Neutrophil (primary cell): Measurements from ENCODE around the gene GRIA1.
"Not testable (repeated sequence)": the region's sequence is repeated elsewhere in the genome, so short reads cannot be mapped to it uniquely, and the experiment has no call there.

Source experiments
- H3K27ac ChIP-seq: fragments of 200-600 bp; sonication (generic); 2 replicates; pipeline ENCODE4 v1.5.1; 2016; ENCODE audit warnings: mild to moderate bottlenecking, moderate library complexity
- H3K27me3 ChIP-seq: fragments of 200-600 bp; sonication (generic); 2 replicates; pipeline ENCODE4 v1.6.0; 2016; ENCODE audit warnings: mild to moderate bottlenecking
- H3K36me3 ChIP-seq: fragments of 200-600 bp; sonication (generic); 2 replicates; pipeline ENCODE4 v1.5.1; 2017
- H3K4me1 ChIP-seq, 2 experiments: fragments of 200-600 bp in 1 of 2; sonication (generic) in 1 of 2; 1 replicate in 1 of 2; 2 replicates in 1 of 2; pipeline versions ENCODE4 v1.5.1 to v1.6.1; 2013 to 2016; ENCODE audit warnings: low read depth in 1 of 2, low read length in 1 of 2, mild to moderate bottlenecking in 1 of 2, moderate library complexity in 1 of 2; ENCODE audit not compliant: control insufficient read depth in 1 of 2, insufficient read depth in 1 of 2
- H3K4me3 ChIP-seq, 2 experiments: fragments of 200-600 bp in 1 of 2; sonication (generic) in 1 of 2; 1 replicate in 1 of 2; 2 replicates in 1 of 2; pipeline ENCODE4 v1.5.1; 2013 to 2016; ENCODE audit warnings: low read depth in 1 of 2, low read length in 1 of 2, mild to moderate bottlenecking in 1 of 2, moderate library complexity in 1 of 2
- H3K9me3 ChIP-seq: fragments of 200-600 bp; sonication (generic); 2 replicates; pipeline ENCODE4 v1.5.1; 2016
- CTCF ChIP-seq: fragments of 200-600 bp; sonication (generic); IDR thresholded peaks from 2 replicates; pipeline ENCODE4 v1.5.1; 2016; ENCODE audit warnings: antibody characterized with exemption

Gene GRIA1

GRCh38 chr5:153713943-153714342 is 223.5 kb downstream of the GRIA1 start:
- Histone ChIP-seq H3K9me3 (no peaks in the 10 kb centered on the region), H3K4me1 (no peaks in the 10 kb centered on the region), H3K27ac (no peak overlapping the region), H3K36me3 (no peaks in the 10 kb centered on the region), H3K27me3 (no peaks in the 10 kb centered on the region), H3K4me3 (no peak overlapping the region)
- TF ChIP-seq CTCF: no peak

- Histone ChIP-seq H3K4me3 (no peak overlapping the region), H3K27ac (no peak overlapping the region), H3K36me3 (no peaks in the 10 kb centered on the region), H3K9me3 (no peaks in the 10 kb centered on the region), H3K4me1 (no peaks in the 10 kb centered on the region), H3K27me3 (no peaks in the 10 kb centered on the region)
- TF ChIP-seq CTCF: no peak
Observed at GRCh38 chr5:153714798-153715197, 224.3 kb downstream of the GRIA1 start.

GRCh38 chr5:153717287-153717686 is 226.8 kb downstream of the GRIA1 start:
- Histone ChIP-seq H3K36me3 (no peaks in the 10 kb centered on the region), H3K4me3 (no peak overlapping the region), H3K27me3 (no peaks in the 10 kb centered on the region), H3K9me3 (no peaks in the 10 kb centered on the region), H3K4me1 (no peaks in the 10 kb centered on the region), H3K27ac (no peak overlapping the region)
- TF ChIP-seq CTCF: no peak

- no peaks in the 10 kb centered on the region for H3K27me3 ChIP-seq
Observed at GRCh38 chr5:153718713-153719112, 228.2 kb downstream of the GRIA1 start.

GRCh38 chr5:153719324-153719723 is 228.9 kb downstream of the GRIA1 start:
- no peaks in the 10 kb centered on the region for H3K4me1 ChIP-seq
- TF ChIP-seq CTCF: no peak
- H3K27ac ChIP-seq: no peak overlapping the region
- H3K27me3 ChIP-seq: no peaks in the 10 kb centered on the region
- H3K36me3 ChIP-seq: no peaks in the 10 kb centered on the region
- H3K4me3 ChIP-seq: no peak overlapping the region
- H3K9me3 ChIP-seq: no peaks in the 10 kb centered on the region

More at GRCh38 chr5:153718713-153719112, 228.2 kb downstream of the GRIA1 start:
- Histone ChIP-seq H3K4me3 (no peak overlapping the region), H3K9me3 (no peaks in the 10 kb centered on the region), H3K27ac (no peak overlapping the region), H3K4me1 (no peaks in the 10 kb centered on the region), H3K36me3 (no peaks in the 10 kb centered on the region)
- no peak for TF ChIP-seq CTCF

GRCh38 chr5:153723022-153723610 is 232.6 kb downstream of the GRIA1 start:
- H3K27me3 ChIP-seq, H3K27ac ChIP-seq, H3K9me3 ChIP-seq, H3K4me3 ChIP-seq, H3K36me3 ChIP-seq, H3K4me1 ChIP-seq: not testable (repeated sequence)
